SH-SY5Y (cell line): ENCODE data around the gene EHD1.

ENCODE experiments used
- GATA2 ChIP-seq: IDR thresholded peaks from 2 replicates; pipeline ENCODE4 v1.6.1; 2011; ENCODE audit warnings: mild to moderate bottlenecking, low read depth, low read length
- GATA3 ChIP-seq: IDR thresholded peaks from 2 replicates; pipeline ENCODE4 v1.6.1; 2011; ENCODE audit warnings: low read depth, mild to moderate bottlenecking, low read length, moderate library complexity

The EHD1 gene

DNA sequence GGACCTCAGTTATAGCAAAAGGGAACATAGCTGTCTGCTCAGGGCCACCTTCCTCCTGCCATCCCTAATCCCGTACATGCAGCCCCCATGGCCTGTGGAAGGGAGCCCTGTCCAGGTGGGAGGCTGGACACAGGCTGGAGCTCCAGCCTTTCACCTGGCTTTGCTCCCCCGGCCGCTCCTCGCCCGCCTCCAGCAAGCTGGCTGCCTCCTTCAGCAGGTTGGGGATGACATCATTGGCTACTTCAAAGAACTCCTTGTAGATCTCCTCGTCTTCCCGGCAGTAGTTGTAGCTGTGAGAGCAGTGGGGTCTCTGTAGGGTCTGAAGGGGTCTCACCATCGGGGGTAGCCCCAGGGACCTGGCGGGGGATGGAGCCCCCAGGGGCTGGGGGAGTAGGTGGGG lies 72.9 kb downstream of the EHD1 start:
- TF ChIP-seq GATA3 (no peak), GATA2 (no peak)

- no peak for TF ChIP-seq GATA2
- no peak for TF ChIP-seq GATA3
These were observed 73.8 kb downstream of the EHD1 start for GRCh38 chr11:64804346-64805210.

DNA sequence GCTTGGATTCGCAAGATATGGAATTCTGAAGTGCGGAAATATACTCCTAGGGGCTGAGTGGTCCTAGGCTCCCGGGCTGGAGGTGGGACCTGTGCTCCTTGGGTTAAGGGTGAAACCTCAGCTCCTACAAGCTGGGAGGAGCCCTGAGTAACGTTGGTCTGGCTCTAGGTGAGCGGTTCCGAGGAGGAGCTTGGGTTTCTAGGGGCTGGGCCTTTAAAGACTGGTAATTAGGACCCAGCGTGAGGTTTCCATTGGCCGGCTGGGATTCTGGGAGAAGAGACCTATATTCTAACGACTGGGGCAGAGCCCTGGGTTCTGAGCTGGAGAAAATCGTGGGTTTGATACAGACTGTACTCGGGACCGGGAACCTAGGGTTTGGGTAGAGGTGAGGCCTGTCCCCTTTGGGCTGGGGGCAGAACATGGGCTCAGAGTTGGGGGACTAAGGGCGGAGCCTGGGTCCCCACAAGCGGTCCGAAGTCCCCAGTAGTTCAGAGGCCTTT lies 74.5 kb downstream of the EHD1 start:
- TF ChIP-seq GATA2 (no peak), GATA3 (no peak)

GRCh38 chr11:64803158-64803845 lies 75.1 kb downstream of the EHD1 start, which contains the start of gene MAP4K2:
Gene MAP4K2, minus strand, starts transcription at chr11:64803214. Its CDS starts 65 bp downstream, at chr11:64803149.
- TF ChIP-seq GATA3 (no peak), GATA2 (no peak)

DNA sequence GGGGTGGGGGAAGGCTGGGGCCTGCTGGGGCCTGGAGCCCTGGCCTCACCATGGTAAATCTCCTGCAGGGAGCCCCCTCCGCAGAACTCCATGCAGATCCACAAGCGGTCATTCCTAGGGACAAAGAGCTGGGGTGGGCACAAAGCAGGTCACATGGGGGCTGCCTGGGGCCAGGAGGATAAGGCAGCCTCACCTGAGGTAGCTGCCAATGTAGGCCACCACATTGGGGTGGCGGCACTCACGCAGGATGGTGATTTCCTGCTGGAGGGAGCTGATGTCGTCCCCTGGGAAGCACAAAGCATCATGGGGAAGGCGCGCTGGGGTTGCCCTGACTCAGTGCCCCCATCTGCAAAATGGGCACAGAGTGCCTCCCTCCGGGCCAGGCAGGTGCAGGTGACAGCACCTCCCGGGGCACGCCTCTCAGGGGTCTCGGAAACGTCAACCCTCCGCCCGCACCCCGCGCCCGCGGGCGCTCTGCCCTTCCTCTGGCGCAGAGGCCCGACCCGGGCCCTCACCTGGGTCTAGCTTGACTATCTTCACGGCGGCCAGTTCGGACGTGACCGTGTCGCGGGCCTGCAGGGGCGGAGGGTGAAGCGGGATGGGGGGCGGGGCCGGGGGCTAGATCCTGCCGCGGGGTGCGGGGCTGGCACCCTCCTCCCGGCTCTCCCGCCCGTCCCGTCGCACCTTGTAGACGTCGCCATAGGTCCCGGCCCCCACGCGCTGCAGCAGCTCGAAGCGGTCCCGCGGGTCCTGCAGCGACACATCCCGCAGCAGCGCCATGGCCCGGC lies 75.9 kb downstream of the EHD1 start:
- TF ChIP-seq GATA3 (no peak), GATA2 (no peak)
